HT-29 (cell line): Measurements from ENCODE around the gene SLC29A3. TPM values are rescaled to one million over a fixed set of nuclear protein-coding genes. Genes with fewer than 3 reads are reported as not detected.
A peak's percentile ranks its signal among the peaks of the same experiment; 100 is the strongest.
"Not testable (repeated sequence)": the region's sequence is repeated elsewhere in the genome, so short reads cannot be mapped to it uniquely, and the experiment has no call there.

Source experiments
- DNase-seq: peaks from one replicate; pipeline ENCODE4 v3.0.0-alpha.2; 2015; ENCODE audit warnings: low spot score
- total RNA-seq: library from RNA; depleted of rRNA; stranded (reverse); fragments of >200 nt; shearing (Covaris generic); gene quantifications from 2 replicates; pipeline ENCODE4 v1.2.3, GENCODE V29; 2014

The SLC29A3 gene
- total RNA-seq, 1 experiment from 2014 or later, result 4.1 TPM

GRCh38 chr10:71283876-71284275 lies 35.2 kb upstream of the SLC29A3 start:
- no peak for DNase-seq

DNA sequence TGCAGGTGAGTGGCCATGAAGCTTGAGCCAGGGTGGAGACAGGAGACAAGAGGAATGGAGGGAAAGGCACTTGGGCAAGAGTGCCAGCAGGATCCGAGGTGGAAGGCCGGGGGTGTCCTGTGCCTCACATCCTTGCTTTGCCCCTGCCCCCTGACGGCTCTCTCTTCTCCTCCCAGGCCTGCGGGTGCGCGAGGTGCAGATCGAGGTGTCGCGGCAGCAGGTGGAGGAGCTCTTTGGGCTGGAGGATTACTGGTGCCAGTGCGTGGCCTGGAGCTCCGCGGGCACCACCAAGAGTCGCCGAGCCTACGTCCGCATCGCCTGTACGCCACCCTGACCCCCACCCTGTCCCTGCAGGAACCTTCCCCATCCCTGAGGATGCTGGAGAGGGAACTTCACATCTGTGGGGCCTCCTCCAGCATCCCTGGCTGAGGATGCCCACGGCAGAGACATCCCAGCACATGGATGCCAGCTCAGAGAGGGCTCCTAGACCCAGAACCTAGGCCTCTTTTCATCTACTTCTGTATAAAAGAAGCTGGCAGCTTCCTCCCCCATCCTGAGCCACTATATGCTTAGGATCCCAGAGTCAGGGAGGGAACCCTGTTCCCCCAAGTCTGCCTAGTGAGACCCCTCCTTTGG lies 34.4 kb upstream of the SLC29A3 start:
- no peak for DNase-seq

DNA sequence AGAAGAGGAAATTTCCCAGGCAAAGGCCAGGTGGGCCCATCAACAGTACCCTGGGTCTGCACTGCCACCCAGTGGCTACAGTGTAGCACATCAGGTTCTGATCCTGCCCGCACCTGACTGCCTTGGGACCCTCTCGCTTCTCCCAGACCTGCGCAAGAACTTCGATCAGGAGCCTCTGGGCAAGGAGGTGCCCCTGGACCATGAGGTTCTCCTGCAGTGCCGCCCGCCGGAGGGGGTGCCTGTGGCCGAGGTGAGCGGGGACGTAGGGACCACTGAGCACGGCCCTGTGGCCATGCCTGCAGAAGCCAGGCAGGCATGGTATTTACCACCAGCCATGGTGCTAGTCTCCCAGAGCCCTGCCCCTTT lies 33.9 kb upstream of the SLC29A3 start:
- peak; percentile 63 for DNase-seq

DNA sequence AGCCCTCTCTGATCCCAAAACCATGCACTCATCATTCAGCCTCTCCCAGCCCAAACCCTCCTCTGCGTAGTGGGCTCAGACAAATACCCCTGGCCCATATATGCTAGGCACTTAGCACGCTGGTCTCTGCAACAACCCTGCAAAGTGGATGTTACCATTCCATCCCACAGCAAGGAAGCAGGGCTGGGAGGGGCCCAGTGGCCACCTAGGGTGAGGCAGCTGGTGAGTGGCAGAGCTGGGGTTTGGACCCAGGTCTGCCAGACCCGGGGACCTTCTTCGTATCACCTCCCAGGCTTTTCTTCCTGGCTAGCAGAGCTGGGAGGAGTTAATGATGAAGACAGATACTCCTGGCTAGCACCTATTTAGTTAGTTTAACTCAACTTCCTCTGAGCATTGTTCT lies 33.1 kb upstream of the SLC29A3 start:
- no peak for DNase-seq

DNA sequence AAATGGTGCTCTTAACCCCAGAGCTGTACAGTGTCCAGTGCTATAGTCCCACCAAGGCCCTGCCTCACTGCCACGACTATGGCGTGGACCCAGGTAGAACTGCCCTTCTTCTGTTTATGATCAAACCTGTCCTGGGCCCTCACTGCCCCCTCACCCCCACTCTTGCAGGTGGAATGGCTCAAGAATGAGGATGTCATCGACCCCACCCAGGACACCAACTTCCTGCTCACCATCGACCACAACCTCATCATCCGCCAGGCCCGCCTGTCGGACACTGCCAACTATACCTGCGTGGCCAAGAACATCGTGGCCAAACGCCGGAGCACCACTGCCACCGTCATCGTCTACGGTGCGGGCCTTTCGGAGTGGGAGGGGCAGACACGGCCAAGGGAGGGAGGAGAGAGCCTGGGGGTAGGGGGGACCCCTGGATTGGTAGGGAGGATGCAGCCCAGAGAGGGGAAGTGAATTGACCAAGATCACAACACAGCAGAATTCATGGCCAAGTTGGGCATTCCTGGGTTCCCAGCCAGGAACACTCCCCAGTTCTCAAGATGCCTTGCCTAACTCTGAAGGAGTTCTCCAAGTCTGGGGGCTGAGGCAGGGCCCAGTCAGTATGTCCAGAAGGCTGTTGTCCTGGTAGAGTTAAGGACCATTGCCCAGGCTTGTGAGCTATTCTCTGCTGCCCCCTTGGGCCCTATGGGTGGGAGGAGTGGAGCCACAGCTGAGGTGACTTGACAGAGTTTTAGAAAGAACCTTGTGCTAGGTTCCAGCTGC lies 32.4 kb upstream of the SLC29A3 start:
- DNase-seq, result no peak

DNA sequence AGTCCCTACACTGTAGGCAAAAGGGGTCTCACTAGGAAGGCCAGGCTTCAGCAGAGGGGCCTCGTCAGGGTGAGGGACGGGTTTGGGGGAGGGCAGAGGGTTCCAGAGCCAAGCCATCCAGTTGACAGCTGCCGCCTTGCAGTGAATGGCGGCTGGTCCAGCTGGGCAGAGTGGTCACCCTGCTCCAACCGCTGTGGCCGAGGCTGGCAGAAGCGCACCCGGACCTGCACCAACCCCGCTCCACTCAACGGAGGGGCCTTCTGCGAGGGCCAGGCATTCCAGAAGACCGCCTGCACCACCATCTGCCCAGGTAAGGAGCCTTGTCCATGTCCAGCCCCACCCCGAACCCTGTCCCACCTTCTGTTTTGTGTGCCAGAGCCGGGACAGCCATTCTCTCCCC lies 31.6 kb upstream of the SLC29A3 start:
- no peak for DNase-seq

- no peak for DNase-seq
Observed at GRCh38 chr10:71288461-71288860, 30.6 kb upstream of the SLC29A3 start.

- DNase-seq, result no peak
Observed at GRCh38 chr10:71289421-71290130, 29.5 kb upstream of the SLC29A3 start.

DNA sequence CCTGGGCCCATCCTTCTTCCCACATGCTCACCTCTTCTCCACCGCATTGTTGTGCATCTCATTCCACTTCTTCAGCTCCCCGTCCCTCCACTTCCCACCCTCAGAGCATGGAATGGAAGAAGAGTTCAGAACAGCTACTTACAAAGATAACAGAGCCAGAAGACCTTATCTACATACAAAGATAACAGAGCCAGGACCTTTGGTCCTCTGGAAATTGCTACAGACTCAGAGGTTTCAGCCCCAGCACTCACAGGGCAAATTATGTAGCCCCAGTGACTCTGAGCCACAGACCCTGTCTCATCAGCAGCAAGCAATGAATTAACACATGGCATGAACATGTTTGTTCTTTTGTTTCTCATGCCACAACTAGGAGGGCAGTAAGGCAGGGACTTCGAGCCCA lies 28.7 kb upstream of the SLC29A3 start:
- no peak for DNase-seq

- DNase-seq, result no peak
Observed at GRCh38 chr10:71290806-71291527, 28.1 kb upstream of the SLC29A3 start.

DNA sequence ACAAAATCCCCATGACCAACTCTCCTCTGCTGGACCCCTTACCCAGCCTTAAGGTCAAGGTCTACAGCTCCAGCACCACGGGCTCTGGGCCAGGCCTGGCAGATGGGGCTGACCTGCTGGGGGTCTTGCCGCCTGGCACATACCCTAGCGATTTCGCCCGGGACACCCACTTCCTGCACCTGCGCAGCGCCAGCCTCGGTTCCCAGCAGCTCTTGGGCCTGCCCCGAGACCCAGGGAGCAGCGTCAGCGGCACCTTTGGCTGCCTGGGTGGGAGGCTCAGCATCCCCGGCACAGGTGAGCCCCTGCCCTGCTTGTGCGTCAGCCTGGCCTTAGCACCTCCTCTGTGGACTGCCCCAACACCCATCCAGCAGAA lies 27.5 kb upstream of the SLC29A3 start:
- no peak for DNase-seq

GRCh38 chr10:71292624-71293445 lies 26.2 kb upstream of the SLC29A3 start:
- no peak for DNase-seq

GRCh38 chr10:71293446-71294084 lies 25.5 kb upstream of the SLC29A3 start:
- no peak for DNase-seq

DNA sequence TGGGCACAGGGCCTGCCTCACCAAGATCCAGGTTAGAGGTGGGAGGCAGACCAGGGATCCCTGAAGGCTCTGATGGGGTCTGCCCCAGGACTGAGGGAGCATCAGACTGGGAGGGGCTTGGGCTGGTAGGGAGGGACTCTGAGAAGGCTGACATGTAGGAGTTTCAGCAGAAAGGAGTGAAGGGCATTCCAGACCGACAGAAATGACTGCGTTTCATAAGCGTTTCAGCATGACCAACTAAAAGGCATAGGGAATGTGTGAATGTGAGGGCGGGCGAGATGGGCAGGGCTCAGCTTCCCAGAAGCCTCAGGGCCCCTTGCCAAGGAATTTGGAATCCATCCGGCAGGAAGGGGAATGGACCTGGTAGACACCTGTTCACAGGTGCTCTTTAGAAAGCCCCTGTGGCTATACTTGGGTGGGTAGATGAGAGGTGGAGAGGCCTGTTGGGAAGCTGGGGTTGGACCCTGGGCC lies 24.9 kb upstream of the SLC29A3 start:
- no peak for DNase-seq

- DNase-seq, result no peak
Observed at GRCh38 chr10:71294856-71295255, 24.2 kb upstream of the SLC29A3 start.

DNA sequence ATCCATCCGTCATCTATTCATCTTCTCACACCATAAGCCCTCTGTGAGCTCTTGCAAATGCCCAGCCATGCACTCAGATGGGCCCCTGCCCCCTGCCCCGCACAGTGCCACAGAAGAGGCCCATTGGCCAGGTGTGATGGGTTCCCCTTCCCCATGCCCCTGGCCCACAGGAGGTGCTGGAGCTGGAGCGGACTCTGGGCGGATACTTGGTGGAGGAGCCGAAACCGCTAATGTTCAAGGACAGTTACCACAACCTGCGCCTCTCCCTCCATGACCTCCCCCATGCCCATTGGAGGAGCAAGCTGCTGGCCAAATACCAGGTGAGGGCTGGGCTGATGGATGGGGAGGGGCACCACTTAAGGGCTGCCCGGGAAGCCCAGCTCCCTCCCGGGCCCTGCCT lies 23.4 kb upstream of the SLC29A3 start:
- no peak for DNase-seq

GRCh38 chr10:71296086-71296485 lies 23.0 kb upstream of the SLC29A3 start:
- no peak for DNase-seq

- not testable (repeated sequence) for DNase-seq
Observed at GRCh38 chr10:71296811-71297210, 22.2 kb upstream of the SLC29A3 start.

GRCh38 chr10:71297343-71297742 lies 21.7 kb upstream of the SLC29A3 start:
- no peak for DNase-seq

DNA sequence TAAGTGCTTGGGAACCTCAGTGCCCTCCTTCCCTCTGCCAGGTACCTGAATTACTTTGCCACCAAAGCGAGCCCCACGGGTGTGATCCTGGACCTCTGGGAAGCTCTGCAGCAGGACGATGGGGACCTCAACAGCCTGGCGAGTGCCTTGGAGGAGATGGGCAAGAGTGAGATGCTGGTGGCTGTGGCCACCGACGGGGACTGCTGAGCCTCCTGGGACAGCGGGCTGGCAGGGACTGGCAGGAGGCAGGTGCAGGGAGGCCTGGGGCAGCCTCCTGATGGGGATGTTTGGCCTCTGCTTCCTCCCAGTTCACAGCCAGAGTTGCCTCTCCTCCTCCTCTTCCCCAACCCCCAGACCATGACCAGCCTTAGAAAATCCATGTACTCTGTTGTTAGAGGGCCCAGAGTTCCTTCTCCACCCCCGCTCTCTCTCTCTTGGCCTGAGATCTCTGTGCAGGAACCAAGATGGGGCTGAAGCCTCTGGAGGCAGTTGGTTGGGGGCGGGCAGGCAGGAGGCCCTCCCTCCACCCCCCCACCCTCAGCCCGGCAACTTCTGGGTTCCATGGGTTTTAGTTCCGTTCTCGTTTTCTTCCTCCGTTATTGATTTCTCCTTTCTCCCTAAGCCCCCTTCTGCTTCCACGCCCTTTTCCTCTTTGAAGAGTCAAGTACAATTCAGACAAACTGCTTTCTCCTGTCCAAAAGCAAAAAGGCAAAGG lies 19.8 kb upstream of the SLC29A3 start:
- DNase-seq, result no peak
